ENCODE measurements around the gene PLA2G2C.

The PLA2G2C gene

GRCh38 chr1:20141001-20141400 is 45.3 kb downstream of the PLA2G2C start:
- Histone ChIP-seq H3K4me2 (ENCODE audit: low read length) (no peak overlapping the region), H3K9ac (ENCODE audit: low read length) (no peak overlapping the region), H3K9me3 (ENCODE audit: low read length) (no peaks in the 10 kb centered on the region), H3K79me2 (ENCODE audit: insufficient read depth, low read length) (no peaks in the 10 kb centered on the region), H3K27me3 (ENCODE audit: insufficient read depth, low read length) (no peaks in the 10 kb centered on the region), H2AFZ (ENCODE audit: low read length) (no peak overlapping the region), H3F3A (ENCODE audit: insufficient read depth, low read length) (no peaks in the 10 kb centered on the region), H3K36me3 (ENCODE audit: insufficient read depth, low read length) (no peaks in the 10 kb centered on the region), H3K27ac (ENCODE audit: low read depth, low read length, poor library complexity, severe bottlenecking) (no peak overlapping the region), H4K20me1 (ENCODE audit: insufficient read depth, low read length) (no peaks in the 10 kb centered on the region), H3K4me1 (ENCODE audit: insufficient read depth, low read length, severe bottlenecking) (no peaks in the 10 kb centered on the region), H3K4me3 (ENCODE audit: low read depth, low read length, poor library complexity, severe bottlenecking) (no peak overlapping the region), H3K9me2 (ENCODE audit: low read depth, low read length) (no peaks in the 10 kb centered on the region)
- TF ChIP-seq CTCF (IDR thresholded peaks at IDR 0.05; ENCODE audit: low read length), result no peak
- no peak for TF ChIP-seq EZH2 (IDR thresholded peaks at IDR 0.05; ENCODE audit: borderline replicate concordance, low read length)

GRCh38 chr1:20139776-20140612 is 46.3 kb downstream of the PLA2G2C start:
- Histone ChIP-seq H3K36me3 (ENCODE audit: insufficient read depth, low read length) (no peaks in the 10 kb centered on the region), H3K4me3 (ENCODE audit: low read depth, low read length, poor library complexity, severe bottlenecking) (no peak overlapping the region), H3K79me2 (ENCODE audit: insufficient read depth, low read length) (no peaks in the 10 kb centered on the region), H3K27me3 (ENCODE audit: insufficient read depth, low read length) (no peaks in the 10 kb centered on the region), H3F3A (ENCODE audit: insufficient read depth, low read length) (no peaks in the 10 kb centered on the region), H3K4me1 (ENCODE audit: insufficient read depth, low read length, severe bottlenecking) (no peaks in the 10 kb centered on the region), H3K9me3 (ENCODE audit: low read length) (no peaks in the 10 kb centered on the region), H3K9ac (ENCODE audit: low read length) (no peak overlapping the region), H3K4me2 (ENCODE audit: low read length) (no peak overlapping the region), H2AFZ (ENCODE audit: low read length) (no peak overlapping the region), H3K9me2 (ENCODE audit: low read depth, low read length) (no peaks in the 10 kb centered on the region), H3K27ac (ENCODE audit: low read depth, low read length, poor library complexity, severe bottlenecking) (no peak overlapping the region), H4K20me1 (ENCODE audit: insufficient read depth, low read length) (no peaks in the 10 kb centered on the region)
- TF ChIP-seq EZH2 (IDR thresholded peaks at IDR 0.05; ENCODE audit: borderline replicate concordance, low read length) (no peak), CTCF (IDR thresholded peaks at IDR 0.05; ENCODE audit: low read length) (no peak)

GRCh38 chr1:20138961-20139550 is 47.3 kb downstream of the PLA2G2C start, which contains the start of gene PLA2G2F:
Gene PLA2G2F (plus strand): TSS chr1:20139323. CDS start chr1:20139428, 105 bp downstream.
- no peak within 1 kb of the TSS for H3K9ac ChIP-seq (ENCODE audit: low read length)
- TF ChIP-seq CTCF (IDR thresholded peaks at IDR 0.05; ENCODE audit: low read length) (no peak), EZH2 (IDR thresholded peaks at IDR 0.05; ENCODE audit: borderline replicate concordance, low read length) (no peak)
- H3K4me3 ChIP-seq (ENCODE audit: low read depth, low read length, poor library complexity, severe bottlenecking), result no peak within 1 kb of the TSS
- H3K4me1 ChIP-seq (ENCODE audit: insufficient read depth, low read length, severe bottlenecking), result no peaks in the 10 kb centered on the region
- H3K9me3 ChIP-seq (ENCODE audit: low read length), result no peaks in the 10 kb centered on the region
- no peaks in the 10 kb centered on the region for H3K9me2 ChIP-seq (ENCODE audit: low read depth, low read length)
- no peaks in the 10 kb centered on the region for H3F3A ChIP-seq (ENCODE audit: insufficient read depth, low read length)
- no peaks in the 10 kb centered on the region for H3K27me3 ChIP-seq (ENCODE audit: insufficient read depth, low read length)
- no peaks in the 10 kb centered on the region for H3K79me2 ChIP-seq (ENCODE audit: insufficient read depth, low read length)
- H2AFZ ChIP-seq (ENCODE audit: low read length), result no peak within 1 kb of the TSS
- H3K4me2 ChIP-seq (ENCODE audit: low read length), result no peak within 1 kb of the TSS
- H4K20me1 ChIP-seq (ENCODE audit: insufficient read depth, low read length), result no peaks in the 10 kb centered on the region
- no peaks in the 10 kb centered on the region for H3K36me3 ChIP-seq (ENCODE audit: insufficient read depth, low read length)
- H3K27ac ChIP-seq (ENCODE audit: low read depth, low read length, poor library complexity, severe bottlenecking), result no peak within 1 kb of the TSS
